ENCODE results near the gene C19orf25.
A peak's percentile ranks its signal among the peaks of the same experiment; 100 is the strongest.

C19orf25 gene

GRCh38 chr19:1495051-1495798, 16.2 kb upstream of the C19orf25 start:
- TF ChIP-seq ZNF274 (IDR thresholded peaks at IDR 0.05; ENCODE audit: low read depth, low read length): no peak

GRCh38 chr19:1494115-1494815, 15.2 kb upstream of the C19orf25 start:
- no peak for TF ChIP-seq ZNF274 (IDR thresholded peaks at IDR 0.05; ENCODE audit: low read depth, low read length)
- H3K4me3 ChIP-seq (ENCODE audit: low read length): no peak overlapping the region

More at GRCh38 chr19:1495051-1495798, 16.2 kb upstream of the C19orf25 start:
- H3K4me3 ChIP-seq (ENCODE audit: low read length): no peak overlapping the region

- H3K4me3 ChIP-seq (ENCODE audit: low read length): no peak overlapping the region
- TF ChIP-seq ZNF274 (IDR thresholded peaks at IDR 0.05; ENCODE audit: low read depth, low read length): no peak
Observed at GRCh38 chr19:1492474-1493006, 13.5 kb upstream of the C19orf25 start.

GRCh38 chr19:1491849-1492170, 12.8 kb upstream of the C19orf25 start:
- TF ChIP-seq ZNF274 (IDR thresholded peaks at IDR 0.05; ENCODE audit: low read depth, low read length): no peak
- no peak overlapping the region for H3K4me3 ChIP-seq (ENCODE audit: low read length)

GRCh38 chr19:1491114-1491848, 12.3 kb upstream of the C19orf25 start, which contains the start of gene REEP6:
REEP6 (plus strand) TSS chr19:1491181; CDS start chr19:1491270, 89 bp downstream.
- no peak for TF ChIP-seq ZNF274 (IDR thresholded peaks at IDR 0.05; ENCODE audit: low read depth, low read length)
- peak within 1 kb of the TSS; percentile 55; the same call in 1 of the 2 replicates for H3K4me3 ChIP-seq (ENCODE audit: low read length)

GRCh38 chr19:1490311-1491113, 11.5 kb upstream of the C19orf25 start, which contains the start of gene PCSK4:
PCSK4 (minus strand) TSS chr19:1490350; CDS start chr19:1490346, 4 bp downstream.
- H3K4me3 ChIP-seq (ENCODE audit: low read length): peak within 1 kb of the TSS; percentile 55; the same call in 1 of the 2 replicates
- no peak for TF ChIP-seq ZNF274 (IDR thresholded peaks at IDR 0.05; ENCODE audit: low read depth, low read length)

- H3K4me3 ChIP-seq (ENCODE audit: low read length): peak overlapping the region; percentile 32; the same call in 1 of the 2 replicates
- TF ChIP-seq ZNF274 (IDR thresholded peaks at IDR 0.05; ENCODE audit: low read depth, low read length): no peak
Observed at GRCh38 chr19:1489463-1490310, 10.7 kb upstream of the C19orf25 start.

- H3K4me3 ChIP-seq (ENCODE audit: low read length): no peak overlapping the region
- no peak for TF ChIP-seq ZNF274 (IDR thresholded peaks at IDR 0.05; ENCODE audit: low read depth, low read length)
Observed at GRCh38 chr19:1488282-1488601, 9.2 kb upstream of the C19orf25 start.

- TF ChIP-seq ZNF274 (IDR thresholded peaks at IDR 0.05; ENCODE audit: low read depth, low read length): no peak
Observed at GRCh38 chr19:1487576-1488281, 8.7 kb upstream of the C19orf25 start.

GRCh38 chr19:1486720-1487575, 7.9 kb upstream of the C19orf25 start:
- no peak overlapping the region for H3K4me3 ChIP-seq (ENCODE audit: low read length)
- no peak for TF ChIP-seq ZNF274 (IDR thresholded peaks at IDR 0.05; ENCODE audit: low read depth, low read length)

More at GRCh38 chr19:1487576-1488281, 8.7 kb upstream of the C19orf25 start:
- H3K4me3 ChIP-seq (ENCODE audit: low read length): no peak overlapping the region

- H3K4me3 ChIP-seq (ENCODE audit: low read length): no peak overlapping the region
- TF ChIP-seq ZNF274 (IDR thresholded peaks at IDR 0.05; ENCODE audit: low read depth, low read length): no peak
Observed at GRCh38 chr19:1483979-1484428, 5.0 kb upstream of the C19orf25 start.
